Measurements from ENCODE around the gene DPP9.

Gene DPP9

GRCh38 chr19:4707322-4707721 is 16.3 kb downstream of the DPP9 start:
- H3K4me3 ChIP-seq (ENCODE audit: low read depth in 1 of 2, low read length in 2 of 2) = no peak overlapping the region
- H3K36me3 ChIP-seq (ENCODE audit: control insufficient read depth in 1 of 2, insufficient read depth in 2 of 2, low read length in 2 of 2) = peaks cover 37 to 46% of the 10 kb centered on the region in 2 donors
- H3K27ac ChIP-seq (ENCODE audit: low read length) = no peak overlapping the region
- H3K9me3 ChIP-seq (ENCODE audit: control insufficient read depth in 1 of 2, low read length in 2 of 2) = no peaks in the 10 kb centered on the region
- peaks cover 0 to 19% of the 10 kb centered on the region in 2 donors for H3K4me1 ChIP-seq (ENCODE audit: control insufficient read depth in 1 of 2, insufficient read depth in 2 of 2, low read length in 2 of 2)
- H3K27me3 ChIP-seq (ENCODE audit: low read depth, low read length) = no peaks in the 10 kb centered on the region

- H3K4me3 ChIP-seq (ENCODE audit: low read depth in 1 of 2, low read length in 2 of 2) = no peak overlapping the region
- H3K9me3 ChIP-seq (ENCODE audit: control insufficient read depth in 1 of 2, low read length in 2 of 2) = no peaks in the 10 kb centered on the region
- no peaks in the 10 kb centered on the region for H3K27me3 ChIP-seq (ENCODE audit: low read depth, low read length)
- peaks cover 42 to 51% of the 10 kb centered on the region in 2 donors for H3K36me3 ChIP-seq (ENCODE audit: control insufficient read depth in 1 of 2, insufficient read depth in 2 of 2, low read length in 2 of 2)
- H3K27ac ChIP-seq (ENCODE audit: low read length) = no peak overlapping the region
- peaks cover 0 to 19% of the 10 kb centered on the region in 2 donors for H3K4me1 ChIP-seq (ENCODE audit: control insufficient read depth in 1 of 2, insufficient read depth in 2 of 2, low read length in 2 of 2)
Measured at GRCh38 chr19:4705413-4706131, 18.1 kb downstream of the DPP9 start.

GRCh38 chr19:4704317-4704673 is 19.3 kb downstream of the DPP9 start:
- Histone ChIP-seq H3K4me3 (ENCODE audit: low read depth in 1 of 2, low read length in 2 of 2) (no peak overlapping the region), H3K9me3 (ENCODE audit: control insufficient read depth in 1 of 2, low read length in 2 of 2) (no peaks in the 10 kb centered on the region), H3K27me3 (ENCODE audit: low read depth, low read length) (no peaks in the 10 kb centered on the region), H3K27ac (ENCODE audit: low read length) (no peak overlapping the region), H3K4me1 (ENCODE audit: control insufficient read depth in 1 of 2, insufficient read depth in 2 of 2, low read length in 2 of 2) (peaks cover 0 to 19% of the 10 kb centered on the region in 2 donors), H3K36me3 (ENCODE audit: control insufficient read depth in 1 of 2, insufficient read depth in 2 of 2, low read length in 2 of 2) (peaks cover 35 to 52% of the 10 kb centered on the region in 2 donors)

DNA sequence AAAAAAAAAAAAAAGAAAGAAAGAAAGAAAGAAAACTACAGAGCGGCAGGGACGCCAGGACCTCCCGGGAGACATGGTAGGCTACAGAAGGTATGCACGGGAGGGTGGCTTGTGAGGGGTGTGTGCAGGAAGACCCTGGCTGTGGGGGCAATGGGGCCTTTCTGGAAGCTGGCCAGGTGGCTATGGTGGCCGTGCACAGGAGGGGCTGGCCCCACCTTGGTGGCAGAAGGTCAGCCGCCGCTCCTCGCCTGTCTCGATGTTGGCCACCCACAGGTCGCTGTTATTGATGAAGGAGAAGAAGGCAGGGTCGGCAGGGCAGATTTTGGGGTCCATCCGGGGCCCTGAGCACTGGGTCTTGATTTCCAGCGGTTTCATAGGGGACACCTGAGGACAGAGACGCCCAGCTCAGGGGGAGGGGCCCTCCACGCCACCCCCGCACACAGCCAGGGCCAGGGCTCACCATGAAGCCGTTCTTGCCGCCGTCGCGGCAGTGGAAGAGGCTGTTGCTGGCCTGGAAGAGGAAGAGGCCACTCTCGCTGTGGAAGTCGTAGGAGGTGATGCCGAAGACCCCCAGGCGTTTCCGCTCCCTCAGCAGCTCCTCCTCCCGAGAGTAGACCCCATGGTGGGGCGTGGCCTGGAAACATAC is 19.8 kb downstream of the DPP9 start:
- Histone ChIP-seq H3K4me1 (ENCODE audit: control insufficient read depth in 1 of 2, insufficient read depth in 2 of 2, low read length in 2 of 2) (peaks cover 0 to 19% of the 10 kb centered on the region in 2 donors), H3K9me3 (ENCODE audit: control insufficient read depth in 1 of 2, low read length in 2 of 2) (no peaks in the 10 kb centered on the region), H3K27ac (ENCODE audit: low read length) (no peak overlapping the region), H3K4me3 (ENCODE audit: low read depth in 1 of 2, low read length in 2 of 2) (no peak overlapping the region), H3K27me3 (ENCODE audit: low read depth, low read length) (no peaks in the 10 kb centered on the region), H3K36me3 (ENCODE audit: control insufficient read depth in 1 of 2, insufficient read depth in 2 of 2, low read length in 2 of 2) (peaks cover 33 to 53% of the 10 kb centered on the region in 2 donors)

GRCh38 chr19:4702764-4703163 is 20.9 kb downstream of the DPP9 start:
- H3K27ac ChIP-seq (ENCODE audit: low read length) = no peak overlapping the region
- peaks cover 33 to 62% of the 10 kb centered on the region in 2 donors for H3K36me3 ChIP-seq (ENCODE audit: control insufficient read depth in 1 of 2, insufficient read depth in 2 of 2, low read length in 2 of 2)

GRCh38 chr19:4701557-4701956 is 22.1 kb downstream of the DPP9 start:
- Histone ChIP-seq H3K27ac (ENCODE audit: low read length) (no peak overlapping the region), H3K4me1 (ENCODE audit: control insufficient read depth in 1 of 2, insufficient read depth in 2 of 2, low read length in 2 of 2) (peaks cover 0 to 4% of the 10 kb centered on the region in 2 donors), H3K27me3 (ENCODE audit: low read depth, low read length) (no peaks in the 10 kb centered on the region), H3K36me3 (ENCODE audit: control insufficient read depth in 1 of 2, insufficient read depth in 2 of 2, low read length in 2 of 2) (peaks cover 39 to 74% of the 10 kb centered on the region in 2 donors), H3K9me3 (ENCODE audit: control insufficient read depth in 1 of 2, low read length in 2 of 2) (no peaks in the 10 kb centered on the region), H3K4me3 (ENCODE audit: low read depth in 1 of 2, low read length in 2 of 2) (no peak overlapping the region)

More at GRCh38 chr19:4702764-4703163, 20.9 kb downstream of the DPP9 start:
- no peaks in the 10 kb centered on the region for H3K9me3 ChIP-seq (ENCODE audit: control insufficient read depth in 1 of 2, low read length in 2 of 2)
- H3K4me1 ChIP-seq (ENCODE audit: control insufficient read depth in 1 of 2, insufficient read depth in 2 of 2, low read length in 2 of 2) = peaks cover 0 to 13% of the 10 kb centered on the region in 2 donors
- no peaks in the 10 kb centered on the region for H3K27me3 ChIP-seq (ENCODE audit: low read depth, low read length)
- no peak overlapping the region for H3K4me3 ChIP-seq (ENCODE audit: low read depth in 1 of 2, low read length in 2 of 2)

- Histone ChIP-seq H3K27ac (ENCODE audit: low read length) (no peak overlapping the region), H3K36me3 (ENCODE audit: control insufficient read depth in 1 of 2, insufficient read depth in 2 of 2, low read length in 2 of 2) (peaks cover 37 to 74% of the 10 kb centered on the region in 2 donors), H3K4me1 (ENCODE audit: control insufficient read depth in 1 of 2, insufficient read depth in 2 of 2, low read length in 2 of 2) (no peaks in the 10 kb centered on the region), H3K27me3 (ENCODE audit: low read depth, low read length) (no peaks in the 10 kb centered on the region), H3K9me3 (ENCODE audit: control insufficient read depth in 1 of 2, low read length in 2 of 2) (no peaks in the 10 kb centered on the region), H3K4me3 (ENCODE audit: low read depth in 1 of 2, low read length in 2 of 2) (no peak overlapping the region)
Measured at GRCh38 chr19:4700693-4700970, 23.0 kb downstream of the DPP9 start.

DNA sequence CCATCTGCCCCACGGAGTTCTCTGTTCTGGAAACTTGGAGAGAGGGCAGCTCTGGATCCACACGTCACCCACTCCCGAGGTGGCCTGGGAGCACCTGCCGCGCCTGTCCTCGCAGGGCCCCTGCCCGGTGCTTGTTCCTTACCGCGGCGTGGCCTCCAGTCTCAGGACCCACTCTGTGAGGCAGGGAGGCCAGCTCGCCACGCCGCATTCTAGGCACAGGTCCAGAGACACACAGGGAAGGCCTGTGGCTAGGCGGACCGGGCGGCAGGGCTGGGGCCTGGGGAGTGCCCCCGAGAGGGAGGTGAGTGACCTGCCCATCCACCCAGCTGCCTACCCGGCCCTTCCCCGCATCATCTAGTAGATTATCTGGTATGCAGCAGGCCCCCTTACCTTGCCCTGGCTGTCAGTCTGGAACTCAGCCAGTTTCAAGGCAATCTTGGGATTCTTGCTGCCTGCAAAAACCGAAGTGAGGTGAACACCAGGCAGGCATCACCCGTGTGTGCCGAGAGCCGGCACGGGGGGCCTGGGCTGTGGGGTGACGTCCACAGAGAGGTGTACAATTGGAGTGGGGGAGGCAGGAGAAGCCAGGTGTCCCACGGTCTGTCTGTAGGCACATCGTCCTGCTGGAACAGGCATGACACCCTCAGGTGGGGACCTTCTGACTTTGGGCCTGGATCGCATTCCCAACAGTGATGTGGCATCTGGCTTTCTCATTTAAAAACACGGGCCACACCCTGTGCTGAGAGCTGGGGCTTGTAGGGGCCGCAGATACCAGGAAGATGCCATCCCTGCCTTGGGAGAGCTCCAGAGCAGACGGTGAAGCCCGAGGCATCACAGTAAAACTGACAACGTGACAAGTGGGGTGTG is 23.6 kb downstream of the DPP9 start:
- no peaks in the 10 kb centered on the region for H3K27me3 ChIP-seq (ENCODE audit: low read depth, low read length)
- H3K9me3 ChIP-seq (ENCODE audit: control insufficient read depth in 1 of 2, low read length in 2 of 2) = no peaks in the 10 kb centered on the region
- H3K4me1 ChIP-seq (ENCODE audit: control insufficient read depth in 1 of 2, insufficient read depth in 2 of 2, low read length in 2 of 2) = no peaks in the 10 kb centered on the region
- H3K27ac ChIP-seq (ENCODE audit: low read length) = no peak overlapping the region
- no peak overlapping the region for H3K4me3 ChIP-seq (ENCODE audit: low read depth in 1 of 2, low read length in 2 of 2)
- H3K36me3 ChIP-seq (ENCODE audit: control insufficient read depth in 1 of 2, insufficient read depth in 2 of 2, low read length in 2 of 2) = peaks cover 34 to 80% of the 10 kb centered on the region in 2 donors

- peaks cover 44 to 86% of the 10 kb centered on the region in 2 donors for H3K36me3 ChIP-seq (ENCODE audit: control insufficient read depth in 1 of 2, insufficient read depth in 2 of 2, low read length in 2 of 2)
- no peaks in the 10 kb centered on the region for H3K4me1 ChIP-seq (ENCODE audit: control insufficient read depth in 1 of 2, insufficient read depth in 2 of 2, low read length in 2 of 2)
- no peaks in the 10 kb centered on the region for H3K27me3 ChIP-seq (ENCODE audit: low read depth, low read length)
- H3K9me3 ChIP-seq (ENCODE audit: control insufficient read depth in 1 of 2, low read length in 2 of 2) = no peaks in the 10 kb centered on the region
- H3K27ac ChIP-seq (ENCODE audit: low read length) = no peak overlapping the region
- H3K4me3 ChIP-seq (ENCODE audit: low read depth in 1 of 2, low read length in 2 of 2) = no peak overlapping the region
Measured at GRCh38 chr19:4697304-4697703, 26.3 kb downstream of the DPP9 start.

- no peaks in the 10 kb centered on the region for H3K27me3 ChIP-seq (ENCODE audit: low read depth, low read length)
- H3K4me1 ChIP-seq (ENCODE audit: control insufficient read depth in 1 of 2, insufficient read depth in 2 of 2, low read length in 2 of 2) = no peaks in the 10 kb centered on the region
- H3K4me3 ChIP-seq (ENCODE audit: low read depth in 1 of 2, low read length in 2 of 2) = no peak overlapping the region
- H3K36me3 ChIP-seq (ENCODE audit: control insufficient read depth in 1 of 2, insufficient read depth in 2 of 2, low read length in 2 of 2) = peaks cover 38 to 82% of the 10 kb centered on the region in 2 donors
- no peak overlapping the region for H3K27ac ChIP-seq (ENCODE audit: low read length)
- no peaks in the 10 kb centered on the region for H3K9me3 ChIP-seq (ENCODE audit: control insufficient read depth in 1 of 2, low read length in 2 of 2)
Measured at GRCh38 chr19:4695224-4695731, 28.4 kb downstream of the DPP9 start.

Data from muscle layer of duodenum (tissue), 2 donors.